ENCODE measurements around the gene MOB1B. TPM values are rescaled to one million over a fixed set of nuclear protein-coding genes. Genes with fewer than 3 reads are reported as not detected.

MOB1B gene
- total and polyA plus RNA-seq, 2 experiments from 2014 or later, result 7.5 to 10.2 TPM

GRCh38 chr4:71020611-71021010 is 118.4 kb downstream of the MOB1B start:
- H3K4me3 ChIP-seq, result no peak overlapping the region
- no peak overlapping the region for H3K9ac ChIP-seq
- H3K27ac ChIP-seq, result no peak overlapping the region
- no peaks in the 10 kb centered on the region for H3K9me2 ChIP-seq (ENCODE audit: insufficient read depth)
- no peaks in the 10 kb centered on the region; the same call in 1 of the 2 replicates for H3K36me3 ChIP-seq (ENCODE audit: low read depth)
- no peak for DNase-seq
- H3K9me3 ChIP-seq (ENCODE audit: low read depth), result no peaks in the 10 kb centered on the region
- peaks cover 45% of the 10 kb centered on the region for H3K79me2 ChIP-seq (ENCODE audit: insufficient read depth)
- peaks cover 9% of the 10 kb centered on the region; the same call in 1 of the 2 replicates for H3F3A ChIP-seq (ENCODE audit: insufficient read depth)
- H3K4me2 ChIP-seq (ENCODE audit: unreplicated experiment), result no peak overlapping the region
- H2AFZ ChIP-seq, result no peak overlapping the region
- TF ChIP-seq EZH2phosphoT487 (IDR thresholded peaks at IDR 0.05; ENCODE audit: insufficient read depth, low read depth), result no peak
- no peak for TF ChIP-seq EZH2 (IDR thresholded peaks at IDR 0.05; ENCODE audit: insufficient read depth, poor library complexity, severe bottlenecking)
- H3K4me1 ChIP-seq (ENCODE audit: insufficient read depth), result peaks cover 8% of the 10 kb centered on the region
- no peaks in the 10 kb centered on the region for H4K20me1 ChIP-seq (ENCODE audit: insufficient read depth)
- in situ Hi-C loops (cut with MboI), result no loop called here
- no peaks in the 10 kb centered on the region for H3K27me3 ChIP-seq (replicated peaks; ENCODE audit: insufficient read depth)
- WGBS, 2 experiments (ENCODE audit: low coverage in 1 of 2, low lambda C conversion rate in 2 of 2, missing lambda C conversion rate in 2 of 2), result 96 to 100% methylated on average over 1 of the region's 1 CpG

GRCh38 chr4:71025654-71026053 is 123.5 kb downstream of the MOB1B start:
- Histone ChIP-seq H3K9me2 (ENCODE audit: insufficient read depth) (no peaks in the 10 kb centered on the region), H3K9ac (peak overlapping the region; percentile 27; the same call in 1 of the 2 replicates), H2AFZ (no peak overlapping the region), H4K20me1 (ENCODE audit: insufficient read depth) (no peaks in the 10 kb centered on the region), H3K36me3 (ENCODE audit: low read depth) (0 out of 2 replicates have a peak, but pooled peaks cover 7% of the 10 kb centered on the region), H3K27ac (peak overlapping the region; percentile 74), H3K27me3 (replicated peaks; ENCODE audit: insufficient read depth) (no peaks in the 10 kb centered on the region), H3F3A (ENCODE audit: insufficient read depth) (peaks cover 20% of the 10 kb centered on the region; the same call in 1 of the 2 replicates), H3K4me2 (ENCODE audit: unreplicated experiment) (peak overlapping the region; percentile 75), H3K4me1 (ENCODE audit: insufficient read depth) (peaks cover 35% of the 10 kb centered on the region), H3K4me3 (peak overlapping the region; percentile 27; the same call in 1 of the 2 replicates), H3K79me2 (ENCODE audit: insufficient read depth) (peaks cover 28% of the 10 kb centered on the region), H3K9me3 (ENCODE audit: low read depth) (no peaks in the 10 kb centered on the region)
- 86 to 93% methylated on average over 3 of the region's 3 CpGs for WGBS, 2 experiments (ENCODE audit: low coverage in 1 of 2, low lambda C conversion rate in 2 of 2, missing lambda C conversion rate in 2 of 2)
- no peak for DNase-seq
- in situ Hi-C loops (cut with MboI), result no loop called here
- TF ChIP-seq EZH2phosphoT487 (IDR thresholded peaks at IDR 0.05; ENCODE audit: insufficient read depth, low read depth) (no peak), EZH2 (IDR thresholded peaks at IDR 0.05; ENCODE audit: insufficient read depth, poor library complexity, severe bottlenecking) (no peak)

GRCh38 chr4:71026086-71026485 is 123.9 kb downstream of the MOB1B start:
- no peaks in the 10 kb centered on the region for H3K27me3 ChIP-seq (replicated peaks; ENCODE audit: insufficient read depth)
- H2AFZ ChIP-seq, result peak overlapping the region; percentile 17
- peak overlapping the region; percentile 27; the same call in 1 of the 2 replicates for H3K9ac ChIP-seq
- H3K4me3 ChIP-seq, result peak overlapping the region; percentile 27; the same call in 1 of the 2 replicates
- peak overlapping the region; percentile 74 for H3K27ac ChIP-seq
- H3K36me3 ChIP-seq (ENCODE audit: low read depth), result 0 out of 2 replicates have a peak, but pooled peaks cover 7% of the 10 kb centered on the region
- 33 to 34% methylated on average over 2 of the region's 2 CpGs for WGBS, 2 experiments (ENCODE audit: low coverage in 1 of 2, low lambda C conversion rate in 2 of 2, missing lambda C conversion rate in 2 of 2)
- peaks cover 24% of the 10 kb centered on the region for H3F3A ChIP-seq (ENCODE audit: insufficient read depth)
- peaks cover 38% of the 10 kb centered on the region for H3K4me1 ChIP-seq (ENCODE audit: insufficient read depth)
- H4K20me1 ChIP-seq (ENCODE audit: insufficient read depth), result no peaks in the 10 kb centered on the region
- H3K9me3 ChIP-seq (ENCODE audit: low read depth), result no peaks in the 10 kb centered on the region
- H3K9me2 ChIP-seq (ENCODE audit: insufficient read depth), result no peaks in the 10 kb centered on the region
- H3K79me2 ChIP-seq (ENCODE audit: insufficient read depth), result peaks cover 25% of the 10 kb centered on the region
- H3K4me2 ChIP-seq (ENCODE audit: unreplicated experiment), result peak overlapping the region; percentile 75
- in situ Hi-C loops (cut with MboI), result no loop called here
- peak; percentile 88 for DNase-seq
- TF ChIP-seq EZH2phosphoT487 (IDR thresholded peaks at IDR 0.05; ENCODE audit: insufficient read depth, low read depth), result no peak
- TF ChIP-seq EZH2 (IDR thresholded peaks at IDR 0.05; ENCODE audit: insufficient read depth, poor library complexity, severe bottlenecking), result no peak

GRCh38 chr4:71027611-71028010 is 125.4 kb downstream of the MOB1B start:
- no peak overlapping the region for H3K4me3 ChIP-seq
- in situ Hi-C loops (cut with MboI), result no loop called here
- 96 to 100% methylated on average over 1 of the region's 1 CpG for WGBS, 2 experiments (ENCODE audit: low coverage in 1 of 2, low lambda C conversion rate in 2 of 2, missing lambda C conversion rate in 2 of 2)
- peaks cover 36% of the 10 kb centered on the region for H3F3A ChIP-seq (ENCODE audit: insufficient read depth)
- H3K79me2 ChIP-seq (ENCODE audit: insufficient read depth), result peaks cover 12% of the 10 kb centered on the region
- H3K4me2 ChIP-seq (ENCODE audit: unreplicated experiment), result no peak overlapping the region
- no peaks in the 10 kb centered on the region for H3K9me3 ChIP-seq (ENCODE audit: low read depth)
- no peak for DNase-seq
- peaks cover 51% of the 10 kb centered on the region for H3K4me1 ChIP-seq (ENCODE audit: insufficient read depth)
- H3K9me2 ChIP-seq (ENCODE audit: insufficient read depth), result no peaks in the 10 kb centered on the region
- no peak overlapping the region for H3K9ac ChIP-seq
- 0 out of 2 replicates have a peak, but pooled peaks cover 7% of the 10 kb centered on the region for H3K36me3 ChIP-seq (ENCODE audit: low read depth)
- H2AFZ ChIP-seq, result no peak overlapping the region
- H3K27ac ChIP-seq, result no peak overlapping the region
- no peaks in the 10 kb centered on the region for H4K20me1 ChIP-seq (ENCODE audit: insufficient read depth)
- H3K27me3 ChIP-seq (replicated peaks; ENCODE audit: insufficient read depth), result no peaks in the 10 kb centered on the region
- TF ChIP-seq EZH2 (IDR thresholded peaks at IDR 0.05; ENCODE audit: insufficient read depth, poor library complexity, severe bottlenecking) (no peak), EZH2phosphoT487 (IDR thresholded peaks at IDR 0.05; ENCODE audit: insufficient read depth, low read depth) (no peak)

Data from GM23248 (cell line).